Measurements from ENCODE around the gene SNF8.

DNA sequence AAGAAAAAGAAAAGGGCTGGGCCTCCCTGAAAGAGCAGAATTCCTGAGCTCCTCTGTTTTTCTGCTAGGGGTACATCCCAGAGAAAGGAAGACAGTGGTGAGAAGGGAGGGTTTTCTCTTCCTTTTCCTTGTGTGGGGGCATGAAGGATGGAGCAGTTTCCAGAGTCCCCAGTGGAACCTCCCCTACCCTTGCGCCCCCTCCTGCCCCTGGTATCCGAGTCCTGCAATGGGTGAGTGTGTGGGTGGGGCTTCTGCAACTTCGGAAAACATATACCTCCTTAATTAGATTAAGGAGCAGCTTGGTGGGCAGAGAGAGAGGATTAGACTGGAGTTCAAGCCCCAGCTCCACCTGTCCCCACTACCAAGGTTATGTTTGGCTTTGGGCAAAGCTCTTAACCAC lies 29.2 kb upstream of the SNF8 start:
- TF ChIP-seq CTCF (conservative IDR thresholded peaks at IDR 0.05; ENCODE audit: low read depth, low read length) (no peak), POLR2A (IDR thresholded peaks at IDR 0.05; ENCODE audit: low read depth, low read length) (no peak), CHD1 (IDR thresholded peaks at IDR 0.05; ENCODE audit: low read depth, low read length) (no peak)
